ENCODE results near the gene GPC6.

Gene GPC6

GRCh38 chr13:93238711-93239110 is 12.1 kb downstream of the GPC6 start:
- Histone ChIP-seq H3K36me3 (ENCODE audit: insufficient read depth, low read length) (no peaks in the 10 kb centered on the region), H3F3A (ENCODE audit: low read depth) (no peaks in the 10 kb centered on the region), H3K9me2 (replicated peaks; ENCODE audit: low read depth, low read length) (no peaks in the 10 kb centered on the region), H3K27me3 (ENCODE audit: insufficient read depth, low read length, poor library complexity, severe bottlenecking) (no peaks in the 10 kb centered on the region), H3K4me1 (ENCODE audit: insufficient read depth, low read length, poor library complexity, severe bottlenecking) (no peaks in the 10 kb centered on the region), H3K9ac (ENCODE audit: low read depth, low read length, poor library complexity, severe bottlenecking) (no peak overlapping the region), H3K4me2 (ENCODE audit: low read depth, low read length, poor library complexity, severe bottlenecking) (no peak overlapping the region), H2AFZ (ENCODE audit: low read length) (no peak overlapping the region), H4K20me1 (ENCODE audit: insufficient read depth, low read length, poor library complexity, severe bottlenecking) (no peaks in the 10 kb centered on the region), H3K4me3 (ENCODE audit: low read length, poor library complexity, severe bottlenecking) (no peak overlapping the region), H3K9me3 (ENCODE audit: insufficient read depth, low read depth, low read length) (no peaks in the 10 kb centered on the region), H3K79me2 (ENCODE audit: insufficient read depth, low read length) (no peaks in the 10 kb centered on the region)
- TF ChIP-seq EZH2phosphoT487 (IDR thresholded peaks at IDR 0.05; ENCODE audit: borderline replicate concordance) (no peak), CTCF (conservative IDR thresholded peaks at IDR 0.05; ENCODE audit: low read length) (no peak)

- H3K27me3 ChIP-seq (ENCODE audit: insufficient read depth, low read length, poor library complexity, severe bottlenecking), result no peaks in the 10 kb centered on the region
- no peaks in the 10 kb centered on the region for H3K36me3 ChIP-seq (ENCODE audit: insufficient read depth, low read length)
- H3K4me2 ChIP-seq (ENCODE audit: low read depth, low read length, poor library complexity, severe bottlenecking), result no peak overlapping the region
- H3K9ac ChIP-seq (ENCODE audit: low read depth, low read length, poor library complexity, severe bottlenecking), result no peak overlapping the region
- no peaks in the 10 kb centered on the region for H4K20me1 ChIP-seq (ENCODE audit: insufficient read depth, low read length, poor library complexity, severe bottlenecking)
- TF ChIP-seq EZH2phosphoT487 (IDR thresholded peaks at IDR 0.05; ENCODE audit: borderline replicate concordance), result no peak
- no peaks in the 10 kb centered on the region for H3K9me3 ChIP-seq (ENCODE audit: insufficient read depth, low read depth, low read length)
- H3K79me2 ChIP-seq (ENCODE audit: insufficient read depth, low read length), result no peaks in the 10 kb centered on the region
- no peaks in the 10 kb centered on the region for H3K4me1 ChIP-seq (ENCODE audit: insufficient read depth, low read length, poor library complexity, severe bottlenecking)
- H2AFZ ChIP-seq (ENCODE audit: low read length), result no peak overlapping the region
- H3F3A ChIP-seq (ENCODE audit: low read depth), result no peaks in the 10 kb centered on the region
- H3K9me2 ChIP-seq (replicated peaks; ENCODE audit: low read depth, low read length), result no peaks in the 10 kb centered on the region
- no peak overlapping the region for H3K4me3 ChIP-seq (ENCODE audit: low read length, poor library complexity, severe bottlenecking)
These were observed 16.9 kb downstream of the GPC6 start for GRCh38 chr13:93243375-93244063.

- H3K9ac ChIP-seq (ENCODE audit: low read depth, low read length, poor library complexity, severe bottlenecking), result no peak overlapping the region
- TF ChIP-seq CTCF (conservative IDR thresholded peaks at IDR 0.05; ENCODE audit: low read length) (no peak), EZH2phosphoT487 (IDR thresholded peaks at IDR 0.05; ENCODE audit: borderline replicate concordance) (no peak)
- H3K27me3 ChIP-seq (ENCODE audit: insufficient read depth, low read length, poor library complexity, severe bottlenecking), result no peaks in the 10 kb centered on the region
- H3K9me2 ChIP-seq (replicated peaks; ENCODE audit: low read depth, low read length), result no peaks in the 10 kb centered on the region
- H3K9me3 ChIP-seq (ENCODE audit: insufficient read depth, low read depth, low read length), result no peaks in the 10 kb centered on the region
- no peak overlapping the region for H3K4me3 ChIP-seq (ENCODE audit: low read length, poor library complexity, severe bottlenecking)
- no peaks in the 10 kb centered on the region for H3K4me1 ChIP-seq (ENCODE audit: insufficient read depth, low read length, poor library complexity, severe bottlenecking)
- H3K79me2 ChIP-seq (ENCODE audit: insufficient read depth, low read length), result no peaks in the 10 kb centered on the region
- H3K36me3 ChIP-seq (ENCODE audit: insufficient read depth, low read length), result no peaks in the 10 kb centered on the region
- H4K20me1 ChIP-seq (ENCODE audit: insufficient read depth, low read length, poor library complexity, severe bottlenecking), result no peaks in the 10 kb centered on the region
- H3K4me2 ChIP-seq (ENCODE audit: low read depth, low read length, poor library complexity, severe bottlenecking), result no peak overlapping the region
- H3F3A ChIP-seq (ENCODE audit: low read depth), result no peaks in the 10 kb centered on the region
- H2AFZ ChIP-seq (ENCODE audit: low read length), result no peak overlapping the region
These were observed 17.7 kb downstream of the GPC6 start for GRCh38 chr13:93244141-93244917.
